Mucosa of gallbladder (tissue), 1 donor: Measurements from ENCODE around the gene ELAC1. TPM values are rescaled to one million over a fixed set of nuclear protein-coding genes. Genes with fewer than 3 reads are reported as not detected.
"Not testable (repeated sequence)": the region's sequence is repeated elsewhere in the genome, so short reads cannot be mapped to it uniquely, and the experiment has no call there.

ENCODE experiments used
- DNase-seq: peaks from one replicate; pipeline ENCODE4 v3.0.0-alpha.2; 2020; ENCODE audit warnings: low spot score
- total RNA-seq: library from RNA; stranded (reverse); gene quantifications from one replicate; pipeline ENCODE4 v1.2.1, GENCODE V29; 2021
- donor health status: DM: no; HTN: no; CAD: no.

Gene ELAC1
- total RNA-seq, result 8.1 TPM

- peak; percentile 66 for DNase-seq
Observed at GRCh38 chr18:50967714-50968661, at the start of gene ELAC1. Gene ELAC1 (plus strand): TSS chr18:50968040. CDS start chr18:50974405, 6,365 bp downstream.

GRCh38 chr18:50918153-50918552, 49.7 kb upstream of the ELAC1 start:
- DNase-seq, result no peak

GRCh38 chr18:50924372-50924771, 43.5 kb upstream of the ELAC1 start:
- no peak for DNase-seq

- no peak for DNase-seq
Observed at GRCh38 chr18:50926521-50926920, 41.3 kb upstream of the ELAC1 start.

- DNase-seq, result no peak
Observed at GRCh38 chr18:50928551-50928950, 39.3 kb upstream of the ELAC1 start.

GRCh38 chr18:50933684-50934083, 34.2 kb upstream of the ELAC1 start:
- no peak for DNase-seq

GRCh38 chr18:50934545-50935211, 33.2 kb upstream of the ELAC1 start:
- no peak for DNase-seq

- no peak for DNase-seq
Observed at GRCh38 chr18:50935493-50936191, 32.2 kb upstream of the ELAC1 start.

GRCh38 chr18:50937183-50937582, 30.7 kb upstream of the ELAC1 start:
- no peak for DNase-seq

- DNase-seq, result no peak
Observed at GRCh38 chr18:50938912-50939311, 28.9 kb upstream of the ELAC1 start.

GRCh38 chr18:50944245-50944932, 23.5 kb upstream of the ELAC1 start:
- DNase-seq, result no peak

GRCh38 chr18:50945918-50946317, 21.9 kb upstream of the ELAC1 start:
- not testable (repeated sequence) for DNase-seq

GRCh38 chr18:50947899-50948298, 19.9 kb upstream of the ELAC1 start:
- DNase-seq, result no peak

GRCh38 chr18:50949185-50949584, 18.7 kb upstream of the ELAC1 start:
- no peak for DNase-seq

GRCh38 chr18:50950626-50951025, 17.2 kb upstream of the ELAC1 start:
- no peak for DNase-seq

- DNase-seq, result no peak
Observed at GRCh38 chr18:50953822-50954221, 14.0 kb upstream of the ELAC1 start.

- DNase-seq, result no peak
Observed at GRCh38 chr18:50955253-50955652, 12.6 kb upstream of the ELAC1 start.

GRCh38 chr18:50956116-50956515, 11.7 kb upstream of the ELAC1 start:
- DNase-seq, result no peak

- DNase-seq, result no peak
Observed at GRCh38 chr18:50961974-50962373, 5.9 kb upstream of the ELAC1 start.

GRCh38 chr18:50969448-50969847, 1.6 kb downstream of the ELAC1 start:
- DNase-seq, result no peak

- DNase-seq, result peak; percentile 52
Observed at GRCh38 chr18:50970006-50970405, 2.2 kb downstream of the ELAC1 start.

GRCh38 chr18:50972404-50972803, 4.6 kb downstream of the ELAC1 start:
- not testable (repeated sequence) for DNase-seq
